Heart left ventricle (tissue), 13 donors: ENCODE results near the gene NKIRAS1.

ENCODE experiments used
- CTCF ChIP-seq, 12 donors: fragments of 200-600 bp; sonication (generic) in 4 of 12; IDR thresholded peaks; one replicate each; pipeline versions ENCODE4 v1.5.0 to v1.8.0; 2018 to 2022; ENCODE audit warnings: antibody characterized with exemption in 12 of 12, mild to moderate bottlenecking in 5 of 12
- POLR2A ChIP-seq, 2 donors: fragments of 450-650 bp; IDR thresholded peaks; one replicate each; pipeline ENCODE4 v1.6.1; 2017; ENCODE audit warnings: antibody characterized with exemption in 2 of 2, mild to moderate bottlenecking in 2 of 2, moderate library complexity in 2 of 2
- donor health status: ischemic (EF 13 %, LVEDD 7.1; RV severe dilation, severe dysfunction).
- donor health status: DM: no; HTN: yes; CAD: no.
- donor health status: DM: no; HTN: no; CAD: no.
- donor health status: ischemic (EF 25% LVEDD 6.9; RV normal size, moderate dysfunction).
- donor health status: ischemic (EF 25% LVEDD 5.7; RV mildly dilated, moderate dysfunction).
- donor health status: ischemic (EF 35%, LVEDD 5.7; RV mildly dilated, moderate dysfunction).
- donor health status: nonischemic (EF 11% LVEDD 7.7; RV severe dilation, severe dysfunction).
- donor health status: DM: yes; HTN: yes; CAD: no.
- donor health status: PGD.
- donor health status: ischemic (EF 29% LVEDD 5.4; RV normal size, mild dysfunction).
- donor health status: nonischemic (EF 23%, LVEDD 6.1; RV moderate dilation, normal function).

GRCh38 chr3:23859012-23859743, 57.6 kb downstream of the NKIRAS1 start:
- TF ChIP-seq POLR2A (IDR thresholded peaks at IDR 0.05) (no peak), CTCF (IDR thresholded peaks at IDR 0.05) (no peak)
